ENCODE results near the gene STRADB. TPM values are rescaled to one million over a fixed set of nuclear protein-coding genes. Genes with fewer than 3 reads are reported as not detected.

STRADB gene
- total RNA-seq, 4 donors from 2014 or later: 36.2 to 175 (median 98.5) TPM

DNA sequence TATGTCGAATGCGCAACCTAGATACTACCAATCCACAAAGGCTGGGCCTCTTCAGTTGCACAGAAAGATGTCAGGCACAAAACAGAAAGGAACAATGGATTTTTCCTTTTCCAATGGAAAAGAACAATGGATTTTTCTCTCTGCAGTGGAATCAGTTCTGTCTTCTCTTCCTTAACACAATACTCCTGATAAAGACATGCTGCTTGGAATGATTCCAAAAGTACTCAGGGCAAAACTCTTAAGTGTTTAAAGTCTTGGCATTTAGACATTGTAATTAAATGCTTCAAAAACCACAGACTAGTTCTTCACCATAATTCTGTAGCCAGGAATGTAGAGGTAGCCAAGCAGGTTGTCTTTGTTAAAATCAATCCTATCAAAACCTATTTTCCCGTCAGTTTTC is 47.7 kb upstream of the STRADB start:
- TF ChIP-seq EP300 (IDR thresholded peaks at IDR 0.05; ENCODE audit: low read depth) (no peak), POLR2AphosphoS5 (IDR thresholded peaks at IDR 0.05) (no peak), POLR2A (IDR thresholded peaks at IDR 0.05) (no peak)
- TF ChIP-seq, protein P1, sequence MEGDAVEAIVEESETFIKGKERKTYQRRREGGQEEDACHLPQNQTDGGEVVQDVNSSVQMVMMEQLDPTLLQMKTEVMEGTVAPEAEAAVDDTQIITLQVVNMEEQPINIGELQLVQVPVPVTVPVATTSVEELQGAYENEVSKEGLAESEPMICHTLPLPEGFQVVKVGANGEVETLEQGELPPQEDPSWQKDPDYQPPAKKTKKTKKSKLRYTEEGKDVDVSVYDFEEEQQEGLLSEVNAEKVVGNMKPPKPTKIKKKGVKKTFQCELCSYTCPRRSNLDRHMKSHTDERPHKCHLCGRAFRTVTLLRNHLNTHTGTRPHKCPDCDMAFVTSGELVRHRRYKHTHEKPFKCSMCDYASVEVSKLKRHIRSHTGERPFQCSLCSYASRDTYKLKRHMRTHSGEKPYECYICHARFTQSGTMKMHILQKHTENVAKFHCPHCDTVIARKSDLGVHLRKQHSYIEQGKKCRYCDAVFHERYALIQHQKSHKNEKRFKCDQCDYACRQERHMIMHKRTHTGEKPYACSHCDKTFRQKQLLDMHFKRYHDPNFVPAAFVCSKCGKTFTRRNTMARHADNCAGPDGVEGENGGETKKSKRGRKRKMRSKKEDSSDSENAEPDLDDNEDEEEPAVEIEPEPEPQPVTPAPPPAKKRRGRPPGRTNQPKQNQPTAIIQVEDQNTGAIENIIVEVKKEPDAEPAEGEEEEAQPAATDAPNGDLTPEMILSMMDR (IDR thresholded peaks at IDR 0.05): no peak
- intact Hi-C loops (cut with DNase I; ENCODE audit: low total_unique reads): no loop called here
- no peak for DNase-seq
- Histone ChIP-seq H3K9me3 (no peaks in the 10 kb centered on the region), H3K4me1 (peaks cover 13 to 51% (median 24%) of the 10 kb centered on the region in 4 donors), H3K36me3 (no peaks in the 10 kb centered on the region), H3K27ac (no peak overlapping the region), H3K27me3 (no peaks in the 10 kb centered on the region), H3K4me3 (no peak overlapping the region)
- 83 to 85% methylated on average over 3 of the region's 3 CpGs for WGBS, 2 donors (ENCODE audit: low coverage in 1 of 2)
- in situ Hi-C loops (cut with MboI; ENCODE audit: low pct_ligation_motif_present in 1 of 4, low pct_unique_long_range_greater_than_20kb in 1 of 4, low sequenced_read_pairs in 3 of 4): no loop called here

DNA sequence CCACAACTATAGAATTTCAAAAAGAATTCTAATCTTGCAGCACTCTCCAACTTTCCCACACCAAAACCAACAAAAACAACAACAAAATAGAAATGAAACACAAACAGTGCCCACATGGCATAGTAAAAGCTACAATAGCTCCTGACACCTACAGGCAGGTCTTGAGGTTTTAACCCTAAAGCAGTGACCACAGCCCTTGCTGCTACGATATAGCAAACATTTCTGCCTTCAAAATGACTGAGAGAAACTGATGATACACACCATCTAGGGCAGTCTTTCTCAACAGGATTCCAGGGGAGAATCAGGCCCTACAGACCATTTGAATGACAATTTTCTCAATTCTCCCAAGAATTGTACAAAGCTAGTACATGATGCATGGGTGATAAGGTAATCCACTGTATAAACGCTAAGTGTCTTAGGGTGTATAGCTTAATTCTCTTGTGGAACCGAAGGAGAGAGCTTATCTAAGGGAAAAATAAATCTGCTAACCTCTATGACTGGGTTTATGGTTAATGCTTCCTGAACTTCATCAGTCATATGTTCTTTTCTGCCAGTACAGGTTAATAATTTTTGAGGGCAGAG is 46.8 kb upstream of the STRADB start:
- Histone ChIP-seq H3K4me1 (peaks cover 13 to 51% (median 24%) of the 10 kb centered on the region in 4 donors), H3K9me3 (no peaks in the 10 kb centered on the region), H3K36me3 (no peaks in the 10 kb centered on the region), H3K27me3 (no peaks in the 10 kb centered on the region), H3K27ac (no peak overlapping the region), H3K4me3 (no peak overlapping the region)
- TF ChIP-seq, protein P1 (IDR thresholded peaks at IDR 0.05): no peak
- TF ChIP-seq POLR2A (IDR thresholded peaks at IDR 0.05) (no peak), EP300 (IDR thresholded peaks at IDR 0.05; ENCODE audit: low read depth) (no peak), POLR2AphosphoS5 (IDR thresholded peaks at IDR 0.05) (no peak)
- in situ Hi-C loops (cut with MboI; ENCODE audit: low pct_ligation_motif_present in 1 of 4, low pct_unique_long_range_greater_than_20kb in 1 of 4, low sequenced_read_pairs in 3 of 4): no loop called here
- intact Hi-C loops (cut with DNase I; ENCODE audit: low total_unique reads): no loop called here
- no peak for DNase-seq
- 78 to 79% methylated on average over 2 to 3 of the region's 3 CpGs for WGBS, 2 donors (ENCODE audit: low coverage in 1 of 2)

DNA sequence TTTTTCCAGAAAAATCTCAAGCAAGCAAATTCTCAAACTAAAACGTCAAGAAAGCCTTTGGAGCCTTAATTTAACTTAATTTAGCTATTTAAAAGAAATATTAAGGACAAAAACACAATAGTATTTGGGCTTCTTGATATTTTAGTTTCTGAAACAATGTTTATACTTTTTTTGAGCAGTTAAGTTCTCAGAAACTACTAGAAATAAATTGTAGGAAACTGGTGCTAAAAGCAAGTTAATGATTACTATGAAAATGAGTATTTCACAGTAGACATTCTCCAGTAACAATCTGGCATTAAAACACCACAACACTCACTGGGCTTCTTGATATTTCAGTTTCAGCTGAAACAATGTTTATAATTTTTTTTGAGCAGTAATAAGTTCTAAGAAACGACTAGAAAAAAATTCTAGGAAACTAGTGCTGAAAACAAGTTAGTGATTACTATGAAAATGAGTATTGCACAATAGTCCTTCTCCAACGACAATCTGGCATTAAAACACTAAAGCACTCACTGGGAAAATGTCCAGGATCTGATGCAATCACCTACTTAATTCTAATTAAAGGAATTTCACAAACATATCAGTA is 45.4 kb upstream of the STRADB start:
- WGBS, 2 donors (ENCODE audit: low coverage in 1 of 2): 17 to 19% methylated on average over 3 of the region's 3 CpGs
- peak overlapping the region; percentile 31 to 76 (median 49) for H3K27ac ChIP-seq
- no peaks in the 10 kb centered on the region for H3K27me3 ChIP-seq
- H3K4me1 ChIP-seq: peaks cover 13 to 51% (median 24%) of the 10 kb centered on the region in 4 donors
- no peak for DNase-seq
- H3K9me3 ChIP-seq: no peaks in the 10 kb centered on the region
- TF ChIP-seq POLR2AphosphoS5 (IDR thresholded peaks at IDR 0.05) (peak; percentile 39 to 75 (median 39)), POLR2A (IDR thresholded peaks at IDR 0.05) (no peak)
- H3K4me3 ChIP-seq: no peak overlapping the region
- intact Hi-C loops (cut with DNase I; ENCODE audit: low total_unique reads) (no loop called here), in situ Hi-C loops (cut with MboI; ENCODE audit: low pct_ligation_motif_present in 1 of 4, low pct_unique_long_range_greater_than_20kb in 1 of 4, low sequenced_read_pairs in 3 of 4) (no loop called here)
- H3K36me3 ChIP-seq: no peaks in the 10 kb centered on the region

DNA sequence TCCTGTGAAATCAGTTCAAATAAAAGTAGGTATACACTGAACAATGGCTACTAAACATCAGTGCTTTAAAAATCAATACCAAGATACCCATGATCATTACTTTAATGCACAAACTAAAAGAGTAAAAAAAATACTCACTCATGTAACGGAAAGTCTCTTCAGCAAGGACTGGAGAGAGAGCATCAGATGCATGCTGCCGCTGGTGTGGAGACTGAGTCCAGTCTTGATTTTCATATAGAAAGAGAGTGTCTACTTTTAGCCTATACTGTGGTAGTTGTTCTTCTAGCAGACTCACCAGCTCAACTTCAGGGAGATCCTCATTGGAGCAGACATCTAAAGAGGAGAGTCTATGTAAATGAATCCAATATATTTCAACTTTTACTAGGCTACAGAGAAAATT is 44.3 kb upstream of the STRADB start:
- no peaks in the 10 kb centered on the region for H3K9me3 ChIP-seq
- no peak overlapping the region for H3K4me3 ChIP-seq
- TF ChIP-seq POLR2AphosphoS5 (IDR thresholded peaks at IDR 0.05) (no peak), EP300 (IDR thresholded peaks at IDR 0.05; ENCODE audit: low read depth) (no peak)
- no peaks in the 10 kb centered on the region for H3K36me3 ChIP-seq
- H3K27me3 ChIP-seq: no peaks in the 10 kb centered on the region
- intact Hi-C loops (cut with DNase I; ENCODE audit: low total_unique reads) (no loop called here), in situ Hi-C loops (cut with MboI; ENCODE audit: low pct_ligation_motif_present in 1 of 4, low pct_unique_long_range_greater_than_20kb in 1 of 4, low sequenced_read_pairs in 3 of 4) (no loop called here)
- H3K4me1 ChIP-seq: peaks cover 13 to 50% (median 20%) of the 10 kb centered on the region in 4 donors
- 87 to 100% methylated on average over 2 of the region's 2 CpGs for WGBS, 2 donors (ENCODE audit: low coverage in 1 of 2)
- H3K27ac ChIP-seq: peak overlapping the region in 3 of 4 donors; percentile 31 to 76 (median 61)
- DNase-seq: no peak

DNA sequence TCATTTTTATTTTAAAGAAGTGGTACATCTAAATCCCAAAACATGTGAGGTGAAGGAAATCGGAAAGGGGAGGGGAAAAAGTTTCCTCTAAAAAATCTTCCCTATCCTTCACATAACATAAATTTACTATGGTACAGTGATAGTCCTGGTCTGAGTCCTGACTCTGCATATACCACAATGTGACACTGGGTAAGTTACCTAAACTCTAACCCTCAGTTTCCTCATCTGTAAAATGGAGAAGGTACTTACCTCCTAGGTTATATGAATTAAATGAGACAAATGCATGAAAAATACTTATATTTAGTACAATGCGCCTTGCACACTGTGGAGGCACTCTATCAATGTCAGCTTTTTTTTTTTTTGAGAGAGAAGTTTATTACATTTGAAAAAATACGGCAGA is 42.6 kb upstream of the STRADB start:
- intact Hi-C loops (cut with DNase I; ENCODE audit: low total_unique reads): no loop called here
- no peak for DNase-seq

More for the DNA sequence above, 42.6 kb upstream of the STRADB start:
- no peaks in the 10 kb centered on the region for H3K27me3 ChIP-seq
- 89 to 90% methylated on average over 3 of the region's 3 CpGs for WGBS, 2 donors (ENCODE audit: low coverage in 1 of 2)
- H3K36me3 ChIP-seq: no peaks in the 10 kb centered on the region
- in situ Hi-C loops (cut with MboI; ENCODE audit: low pct_ligation_motif_present in 1 of 4, low pct_unique_long_range_greater_than_20kb in 1 of 4, low sequenced_read_pairs in 3 of 4): no loop called here
- H3K27ac ChIP-seq: no peak overlapping the region
- peaks cover 17 to 42% (median 21%) of the 10 kb centered on the region in 4 donors for H3K4me1 ChIP-seq
- TF ChIP-seq, protein P1 (IDR thresholded peaks at IDR 0.05): no peak
- TF ChIP-seq POLR2A (IDR thresholded peaks at IDR 0.05) (no peak), POLR2AphosphoS5 (IDR thresholded peaks at IDR 0.05) (no peak), EP300 (IDR thresholded peaks at IDR 0.05; ENCODE audit: low read depth) (no peak)
- no peak overlapping the region for H3K4me3 ChIP-seq
- H3K9me3 ChIP-seq: no peaks in the 10 kb centered on the region

Data from transverse colon (tissue), 4 donors.